HL-60 (cell line): ENCODE data around the gene SSTR4.

Source experiments
- DNase-seq, 2 experiments: peaks; one replicate each; pipeline ENCODE4 v3.0.0-alpha.2; 2010 to 2020; ENCODE audit warnings: low read depth in 1 of 2, low spot score in 1 of 2
- H3K27ac ChIP-seq: fragments of 250-450 bp; sonication (Bioruptor Pico); replicated peaks from 2 replicates; pipeline ENCODE4 v1.5.1; 2020; ENCODE audit warnings: mild to moderate bottlenecking, moderate library complexity
- H3K27me3 ChIP-seq: fragments of 250-450 bp; sonication (Bioruptor Pico); 2 replicates; pipeline ENCODE4 v1.5.1; 2021; ENCODE audit warnings: mild to moderate bottlenecking, moderate library complexity; ENCODE audit not compliant: insufficient read depth, poor library complexity, severe bottlenecking
- H3K4me3 ChIP-seq: replicated peaks from 2 replicates; pipeline ENCODE4 v1.5.1; 2011; ENCODE audit warnings: mild to moderate bottlenecking, control low read depth, low read length; ENCODE audit not compliant: insufficient read depth
- GABPA ChIP-seq: IDR thresholded peaks from 2 replicates; pipeline ENCODE4 v1.6.1; 2012; ENCODE audit warnings: low read depth
- POLR2AphosphoS5 ChIP-seq: IDR thresholded peaks from 2 replicates; pipeline ENCODE4 v1.6.1; 2012; ENCODE audit warnings: low read depth
- SPI1 ChIP-seq: IDR thresholded peaks from 2 replicates; pipeline ENCODE4 v1.6.1; 2012; ENCODE audit warnings: low read depth, mild to moderate bottlenecking, borderline replicate concordance
- TF ChIP-seq, protein P1 (sequence below): IDR thresholded peaks from 2 replicates; pipeline ENCODE4 v1.6.1; 2012; ENCODE audit warnings: low read depth; ENCODE audit not compliant: insufficient replicate concordance
- TF ChIP-seq, protein P2 (sequence below): IDR thresholded peaks from one replicate; pipeline ENCODE4 v1.5.1; 2011; ENCODE audit warnings: low read length, control low read depth, inconsistent platforms; ENCODE audit not compliant: insufficient read depth

The SSTR4 gene

DNA sequence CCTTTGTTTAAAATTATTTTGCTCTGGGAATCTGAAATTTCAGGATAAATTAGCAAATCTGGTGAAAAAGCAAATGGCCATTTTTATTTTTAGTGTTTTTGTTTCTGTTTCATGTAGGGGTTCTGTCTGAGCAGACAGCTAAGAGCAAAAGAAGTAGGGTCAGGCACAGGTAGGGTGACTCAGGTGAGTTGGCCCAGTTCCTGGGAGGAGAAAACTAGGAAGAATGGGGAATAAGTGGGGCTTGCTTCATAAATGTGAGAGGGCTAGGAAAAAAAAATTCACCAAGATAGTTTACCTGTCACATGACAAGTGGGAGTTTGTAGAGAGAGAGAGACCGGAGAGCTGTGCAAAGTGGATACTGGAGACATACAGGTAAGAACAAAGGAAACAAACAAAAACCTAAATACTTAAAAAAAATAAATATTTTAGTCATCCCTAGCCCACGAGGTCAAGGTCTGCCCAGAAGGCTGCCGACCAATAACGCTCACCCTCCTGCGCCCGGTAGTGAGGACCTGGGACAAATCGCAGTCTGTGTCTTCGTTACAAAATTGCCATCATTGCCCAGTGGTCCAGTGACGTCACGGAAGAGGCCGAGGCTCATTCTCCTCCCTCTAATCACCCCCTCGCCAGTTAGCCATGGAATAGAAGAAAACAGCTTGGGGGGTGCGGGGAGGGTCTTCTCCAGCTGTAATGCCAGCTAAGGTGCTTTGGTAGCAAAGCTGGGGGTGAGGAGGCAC, 12.1 kb downstream of the SSTR4 start:
- DNase-seq, result no peak
- Histone ChIP-seq H3K4me3 (no peak overlapping the region), H3K27me3 (no peaks in the 10 kb centered on the region), H3K27ac (no peak overlapping the region)
- TF ChIP-seq POLR2AphosphoS5 (no peak), SPI1 (no peak), GABPA (no peak)
- TF ChIP-seq, protein P1, sequence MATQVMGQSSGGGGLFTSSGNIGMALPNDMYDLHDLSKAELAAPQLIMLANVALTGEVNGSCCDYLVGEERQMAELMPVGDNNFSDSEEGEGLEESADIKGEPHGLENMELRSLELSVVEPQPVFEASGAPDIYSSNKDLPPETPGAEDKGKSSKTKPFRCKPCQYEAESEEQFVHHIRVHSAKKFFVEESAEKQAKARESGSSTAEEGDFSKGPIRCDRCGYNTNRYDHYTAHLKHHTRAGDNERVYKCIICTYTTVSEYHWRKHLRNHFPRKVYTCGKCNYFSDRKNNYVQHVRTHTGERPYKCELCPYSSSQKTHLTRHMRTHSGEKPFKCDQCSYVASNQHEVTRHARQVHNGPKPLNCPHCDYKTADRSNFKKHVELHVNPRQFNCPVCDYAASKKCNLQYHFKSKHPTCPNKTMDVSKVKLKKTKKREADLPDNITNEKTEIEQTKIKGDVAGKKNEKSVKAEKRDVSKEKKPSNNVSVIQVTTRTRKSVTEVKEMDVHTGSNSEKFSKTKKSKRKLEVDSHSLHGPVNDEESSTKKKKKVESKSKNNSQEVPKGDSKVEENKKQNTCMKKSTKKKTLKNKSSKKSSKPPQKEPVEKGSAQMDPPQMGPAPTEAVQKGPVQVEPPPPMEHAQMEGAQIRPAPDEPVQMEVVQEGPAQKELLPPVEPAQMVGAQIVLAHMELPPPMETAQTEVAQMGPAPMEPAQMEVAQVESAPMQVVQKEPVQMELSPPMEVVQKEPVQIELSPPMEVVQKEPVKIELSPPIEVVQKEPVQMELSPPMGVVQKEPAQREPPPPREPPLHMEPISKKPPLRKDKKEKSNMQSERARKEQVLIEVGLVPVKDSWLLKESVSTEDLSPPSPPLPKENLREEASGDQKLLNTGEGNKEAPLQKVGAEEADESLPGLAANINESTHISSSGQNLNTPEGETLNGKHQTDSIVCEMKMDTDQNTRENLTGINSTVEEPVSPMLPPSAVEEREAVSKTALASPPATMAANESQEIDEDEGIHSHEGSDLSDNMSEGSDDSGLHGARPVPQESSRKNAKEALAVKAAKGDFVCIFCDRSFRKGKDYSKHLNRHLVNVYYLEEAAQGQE, result no peak
- TF ChIP-seq, protein P2, sequence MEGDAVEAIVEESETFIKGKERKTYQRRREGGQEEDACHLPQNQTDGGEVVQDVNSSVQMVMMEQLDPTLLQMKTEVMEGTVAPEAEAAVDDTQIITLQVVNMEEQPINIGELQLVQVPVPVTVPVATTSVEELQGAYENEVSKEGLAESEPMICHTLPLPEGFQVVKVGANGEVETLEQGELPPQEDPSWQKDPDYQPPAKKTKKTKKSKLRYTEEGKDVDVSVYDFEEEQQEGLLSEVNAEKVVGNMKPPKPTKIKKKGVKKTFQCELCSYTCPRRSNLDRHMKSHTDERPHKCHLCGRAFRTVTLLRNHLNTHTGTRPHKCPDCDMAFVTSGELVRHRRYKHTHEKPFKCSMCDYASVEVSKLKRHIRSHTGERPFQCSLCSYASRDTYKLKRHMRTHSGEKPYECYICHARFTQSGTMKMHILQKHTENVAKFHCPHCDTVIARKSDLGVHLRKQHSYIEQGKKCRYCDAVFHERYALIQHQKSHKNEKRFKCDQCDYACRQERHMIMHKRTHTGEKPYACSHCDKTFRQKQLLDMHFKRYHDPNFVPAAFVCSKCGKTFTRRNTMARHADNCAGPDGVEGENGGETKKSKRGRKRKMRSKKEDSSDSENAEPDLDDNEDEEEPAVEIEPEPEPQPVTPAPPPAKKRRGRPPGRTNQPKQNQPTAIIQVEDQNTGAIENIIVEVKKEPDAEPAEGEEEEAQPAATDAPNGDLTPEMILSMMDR, result no peak

DNA sequence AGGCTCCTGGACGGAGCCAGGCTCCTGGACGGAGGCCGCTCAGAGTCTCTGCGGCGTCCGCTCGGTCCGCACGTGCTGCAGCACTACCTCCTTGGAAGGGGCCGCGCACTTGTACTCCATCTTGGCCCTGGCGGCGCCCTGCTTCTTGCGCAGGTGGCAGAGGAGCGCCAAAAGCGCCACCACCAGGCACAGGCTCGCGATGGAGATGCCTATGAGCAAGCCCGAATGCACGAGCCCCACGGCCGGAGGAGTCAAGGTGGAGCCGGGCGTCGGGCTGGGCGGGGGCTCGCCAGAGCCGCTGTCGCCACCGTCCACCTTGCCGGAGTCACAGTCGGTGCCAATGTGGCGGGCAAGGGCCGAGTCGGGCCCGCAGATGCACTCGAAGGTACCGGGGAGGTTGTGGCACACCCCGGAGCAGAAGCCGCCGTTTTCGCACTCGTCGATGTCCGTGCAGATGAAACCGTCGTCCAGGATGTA, 12.7 kb downstream of the SSTR4 start:
- H3K27ac ChIP-seq, result no peak overlapping the region
- no peaks in the 10 kb centered on the region for H3K27me3 ChIP-seq
- DNase-seq, result no peak
- H3K4me3 ChIP-seq, result no peak overlapping the region
- TF ChIP-seq POLR2AphosphoS5 (no peak), GABPA (no peak), SPI1 (no peak)
- TF ChIP-seq, protein P2, result no peak
- TF ChIP-seq, protein P1, result no peak

DNA sequence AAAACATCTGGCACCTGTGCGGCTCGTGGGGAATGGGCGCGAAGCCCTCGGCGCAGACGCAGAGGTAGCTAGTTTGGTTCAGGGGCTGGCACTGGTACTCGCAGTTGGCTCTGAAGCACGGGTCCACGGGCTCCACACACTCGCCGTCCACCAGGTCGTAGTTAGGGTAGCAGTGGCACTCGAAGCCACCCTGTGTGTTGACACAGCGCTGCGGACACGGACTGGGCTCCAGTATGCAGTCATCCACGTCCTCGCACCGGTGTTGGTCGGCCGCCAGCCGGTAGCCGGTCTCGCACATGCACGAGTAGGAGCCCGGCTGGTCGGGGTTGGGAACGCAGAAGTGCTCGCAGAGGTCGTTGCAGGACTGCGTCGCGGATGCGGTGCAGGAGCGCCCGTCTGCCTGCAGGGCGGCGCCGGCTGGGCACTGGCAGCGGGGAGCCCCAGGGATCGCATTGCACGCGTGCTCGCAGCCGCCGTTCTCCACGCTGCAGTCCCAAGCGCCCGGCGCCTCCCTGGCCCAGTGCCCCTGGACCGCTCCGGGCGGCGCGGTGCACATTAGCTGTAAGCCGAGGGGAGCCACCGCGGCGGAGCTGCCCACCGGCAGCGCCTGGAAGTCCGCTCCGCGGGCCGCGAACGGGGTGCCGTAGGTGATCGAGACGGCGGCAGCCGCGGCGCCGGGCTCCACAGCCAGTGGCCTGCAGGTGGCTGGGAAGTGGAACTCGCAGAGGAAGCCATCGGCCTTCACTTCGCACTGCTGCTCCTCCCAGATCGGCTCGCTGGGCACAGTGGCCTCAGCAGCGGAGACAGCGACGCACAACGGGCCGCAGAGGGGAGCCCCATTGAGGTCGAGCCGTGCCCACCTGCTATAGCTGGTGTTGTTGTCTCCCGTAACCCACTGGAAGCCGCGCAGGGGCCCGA, 13.4 kb downstream of the SSTR4 start:
- DNase-seq, result peak; percentile 76 to 84
- peak overlapping the region; percentile 20 for H3K27ac ChIP-seq
- H3K4me3 ChIP-seq, result peak overlapping the region; percentile 31
- TF ChIP-seq, protein P1, result no peak
- TF ChIP-seq, protein P2, result peak; percentile 58
- no peak for TF ChIP-seq SPI1
- TF ChIP-seq POLR2AphosphoS5, result 0 out of 2 replicates have a peak, but pooled peaks have one; percentile 39
- no peak for TF ChIP-seq GABPA
- H3K27me3 ChIP-seq, result no peaks in the 10 kb centered on the region
